Spleen (tissue), 11 donors: ENCODE results near the gene KRT38. TPM values are rescaled to one million over a fixed set of nuclear protein-coding genes. Genes with fewer than 3 reads are reported as not detected.

ENCODE experiments used
- DNase-seq: peaks from one replicate; pipeline ENCODE4 v3.0.0-alpha.2; 2020
- H3K27ac ChIP-seq, 8 donors: fragments of 200-600 bp; sonication (generic) in 7 of 8; 1 replicate in 4 of 8; 2 replicates in 4 of 8; pipeline versions ENCODE4 v1.5.0 to v1.8.0; 2016 to 2021; ENCODE audit warnings: inconsistent platforms in 4 of 8, mild to moderate bottlenecking in 4 of 8, moderate library complexity in 1 of 8
- H3K27me3 ChIP-seq, 7 donors: fragments of 200-600 bp; sonication (generic) in 6 of 7; replicated peaks in 1 of 7; 1 replicate in 4 of 7; 2 replicates in 3 of 7; pipeline versions ENCODE4 v1.5.0 to v1.8.0; 2016 to 2021; ENCODE audit warnings: inconsistent platforms in 3 of 7, mild to moderate bottlenecking in 1 of 7
- H3K36me3 ChIP-seq, 6 donors: fragments of 200-600 bp; sonication (generic) in 5 of 6; 1 replicate in 4 of 6; 2 replicates in 2 of 6; pipeline versions ENCODE4 v1.5.0 to v1.8.0; 2016 to 2021; ENCODE audit warnings: inconsistent platforms in 2 of 6
- H3K4me1 ChIP-seq, 6 donors: fragments of 200-600 bp; sonication (generic) in 5 of 6; 1 replicate in 3 of 6; 2 replicates in 3 of 6; pipeline versions ENCODE4 v1.5.0 to v1.8.0; 2016 to 2021; ENCODE audit warnings: inconsistent platforms in 3 of 6
- H3K4me3 ChIP-seq, 8 donors: fragments of 200-600 bp; sonication (generic) in 7 of 8; 1 replicate in 4 of 8; 2 replicates in 4 of 8; pipeline versions ENCODE4 v1.5.0 to v1.8.0; 2016 to 2021; ENCODE audit warnings: inconsistent platforms in 4 of 8, mild to moderate bottlenecking in 4 of 8, moderate library complexity in 2 of 8
- H3K9me3 ChIP-seq, 8 donors: fragments of 200-600 bp; sonication (generic) in 7 of 8; 1 replicate in 4 of 8; 2 replicates in 4 of 8; pipeline versions ENCODE4 v1.5.0 to v1.8.0; 2016 to 2021; ENCODE audit warnings: inconsistent platforms in 4 of 8
- CTCF ChIP-seq, 11 experiments: fragments of 200-600 bp in 7 of 11; fragments of 450-650 bp in 4 of 11; sonication (generic) in 4 of 11; IDR thresholded peaks in 8 of 11; conservative IDR thresholded peaks in 3 of 11; 1 replicate in 7 of 11; 2 replicates in 4 of 11; pipeline versions ENCODE4 v1.4.0 to v1.8.0; 2016 to 2021; ENCODE audit warnings: antibody characterized with exemption in 11 of 11, inconsistent platforms in 4 of 11, mild to moderate bottlenecking in 1 of 11
- POLR2A ChIP-seq, 3 donors: fragments of 450-650 bp; IDR thresholded peaks; one replicate each; pipeline ENCODE4 v1.5.1; 2017; ENCODE audit warnings: antibody characterized with exemption in 3 of 3, mild to moderate bottlenecking in 1 of 3
- POLR2AphosphoS5 ChIP-seq, 3 donors: sonication (generic); formaldehyde crosslinking; IDR thresholded peaks; one replicate each; pipeline ENCODE4 v1.5.1; 2017; ENCODE audit warnings: antibody characterized with exemption in 3 of 3
- WGBS, 5 donors: extraction: QIAGEN DNeasy Blood & Tissue Kit in 3 of 5; methylation state at CpG; one replicate each; pipeline versions ENCODE4 v1.1.5 to v1.1.7; 2013 to 2018; 5-methylcytosine and 5-hydroxymethylcytosine counted together
- intact Hi-C: fragments of 100-400 bp; cut with DNase I; formaldehyde crosslinking; loops from one replicate; pipeline ENCODE4 v1.15.0; 2023; ENCODE audit warnings: low total_unique reads
- polyA plus RNA-seq, 3 donors: library from polyadenylated mRNA; stranded (reverse); fragments of 200-250 nt; gene quantifications; one replicate each; pipeline ENCODE4 v1.2.1, GENCODE V29; 2013
- total RNA-seq, 7 donors: library from RNA; depleted of rRNA in 3 of 7; stranded (reverse); fragments of >200 nt in 3 of 7; fragmentation: NEBNext Ultra II Directional in 4 of 7; extraction: Animal tissue kit (Norgen Biotek cat#: 25700) in 4 of 7; gene quantifications; one replicate each; pipeline versions ENCODE4 v1.1.0 to v1.2.1, GENCODE V29; 2016 to 2021
- donor health status: healthy with polysubstance abuse.
- donor health status: DM: no; HTN: no; CAD: no; lungs with moderate emphysema.
- donor health status: DM: no; HTN: no; CAD: no.
- donor health status: Bipolar disorder and iron deficiency.
- donor health status: healthy.
- donor health status: DM: no; HTN: no; CAD: no.
- donor health status: DM: yes; HTN: yes; CAD: no.

KRT38 gene
- total and polyA plus RNA-seq, 10 donors, result 0.26 to 0.39 TPM; not detected in 8

DNA sequence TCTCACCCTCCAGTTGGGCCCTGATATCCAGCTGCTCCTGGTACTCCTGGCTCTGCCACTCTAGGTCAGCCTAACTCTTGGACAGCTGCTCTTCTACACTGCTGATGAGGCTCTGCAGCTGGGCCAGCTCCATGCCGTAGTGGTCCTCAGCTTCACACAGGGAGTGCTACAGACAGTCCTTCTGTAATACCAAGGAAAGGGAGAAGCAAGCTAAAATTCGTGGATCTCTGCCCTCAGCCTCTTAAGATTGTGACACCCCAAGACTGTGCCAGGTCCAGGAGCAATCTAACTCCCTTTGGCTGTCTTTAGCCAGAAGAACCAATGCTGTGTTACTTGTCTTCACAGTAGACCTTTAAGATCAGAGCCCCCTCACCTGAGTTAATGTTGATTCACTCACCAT, 7.7 kb upstream of the KRT38 start:
- TF ChIP-seq CTCF (IDR thresholded peaks at IDR 0.05 in 8 of 11, conservative IDR thresholded peaks at IDR 0.05 in 3 of 11) (no peak), POLR2A (IDR thresholded peaks at IDR 0.05) (no peak), POLR2AphosphoS5 (IDR thresholded peaks at IDR 0.05) (no peak)
- WGBS, 5 donors, result 37 to 100% (median 60%) methylated on average over 1 to 2 of the region's 2 CpGs
- Histone ChIP-seq H3K27me3 (peaks cover 0 to 21% (median 0%) of the 10 kb centered on the region in 7 donors), H3K36me3 (no peaks in the 10 kb centered on the region), H3K4me3 (no peak overlapping the region), H3K4me1 (no peaks in the 10 kb centered on the region), H3K27ac (no peak overlapping the region), H3K9me3 (peaks cover 0 to 4% (median 0%) of the 10 kb centered on the region in 8 donors)
- DNase-seq, result no peak
- intact Hi-C loops, result no loop called here

DNA sequence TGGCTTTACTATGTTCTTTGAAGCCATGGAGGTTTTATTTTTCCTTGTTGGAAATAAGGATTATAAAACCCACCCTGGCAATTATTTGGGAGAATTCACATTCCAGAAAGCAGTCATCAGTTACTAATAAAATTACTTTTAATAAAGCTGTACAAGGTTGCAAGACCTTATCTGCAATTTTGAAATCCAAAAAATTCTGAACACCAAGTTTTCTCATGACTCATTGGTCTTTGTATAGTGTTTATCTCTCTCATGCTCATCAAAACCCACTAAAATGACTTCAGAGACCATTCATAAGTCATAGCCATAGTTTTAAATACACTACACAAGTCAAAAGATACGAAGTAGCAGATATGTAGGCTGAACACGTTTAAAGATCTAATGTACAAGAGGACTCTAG, 6.0 kb upstream of the KRT38 start:
- no peaks in the 10 kb centered on the region for H3K4me1 ChIP-seq
- 38 to 86% (median 66%) methylated on average over 2 of the region's 2 CpGs for WGBS, 5 donors
- intact Hi-C loops, result no loop called here
- no peaks in the 10 kb centered on the region for H3K36me3 ChIP-seq
- H3K27ac ChIP-seq, result no peak overlapping the region
- no peak overlapping the region for H3K4me3 ChIP-seq
- no peak for DNase-seq
- no peak for TF ChIP-seq POLR2A (IDR thresholded peaks at IDR 0.05)
- TF ChIP-seq POLR2AphosphoS5 (IDR thresholded peaks at IDR 0.05), result no peak
- no peak for TF ChIP-seq CTCF (IDR thresholded peaks at IDR 0.05 in 8 of 11, conservative IDR thresholded peaks at IDR 0.05 in 3 of 11)
- H3K27me3 ChIP-seq, result peaks cover 0 to 29% (median 0%) of the 10 kb centered on the region in 7 donors
- H3K9me3 ChIP-seq, result peaks cover 0 to 4% (median 0%) of the 10 kb centered on the region in 8 donors

GRCh38 chr17:41444640-41445039, 3.9 kb upstream of the KRT38 start:
- H3K4me3 ChIP-seq, result no peak overlapping the region
- TF ChIP-seq CTCF (IDR thresholded peaks at IDR 0.05 in 8 of 11, conservative IDR thresholded peaks at IDR 0.05 in 3 of 11) (no peak), POLR2AphosphoS5 (IDR thresholded peaks at IDR 0.05) (no peak), POLR2A (IDR thresholded peaks at IDR 0.05) (no peak)
- WGBS, 5 donors, result 57 to 75% (median 60%) methylated on average over 3 of the region's 3 CpGs
- H3K27ac ChIP-seq, result no peak overlapping the region
- no peaks in the 10 kb centered on the region for H3K36me3 ChIP-seq
- DNase-seq, result no peak
- H3K9me3 ChIP-seq, result no peaks in the 10 kb centered on the region
- no peaks in the 10 kb centered on the region for H3K4me1 ChIP-seq
- intact Hi-C loops, result no loop called here
- H3K27me3 ChIP-seq, result peaks cover 0 to 38% (median 0%) of the 10 kb centered on the region in 7 donors

DNA sequence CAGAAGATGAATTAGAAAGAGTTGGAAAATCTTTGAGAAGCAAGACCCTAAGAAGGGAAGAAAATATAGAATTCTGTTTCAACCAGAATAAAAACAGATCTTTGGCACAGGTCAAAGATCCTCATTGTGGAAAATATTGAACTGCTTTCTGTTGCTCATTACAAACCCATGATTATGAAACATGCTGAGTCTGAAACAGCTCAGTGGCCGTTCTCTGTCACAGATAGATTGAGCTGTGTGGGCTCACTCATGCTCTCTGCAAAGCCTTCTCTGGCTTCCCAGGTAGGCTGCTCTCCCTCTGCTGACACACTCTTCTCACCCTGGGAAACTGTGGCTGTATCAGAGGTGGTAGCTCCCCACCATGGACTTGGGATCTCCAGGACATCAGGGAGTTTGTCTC, 3.4 kb upstream of the KRT38 start:
- TF ChIP-seq POLR2AphosphoS5 (IDR thresholded peaks at IDR 0.05), result no peak
- no peak for TF ChIP-seq CTCF (IDR thresholded peaks at IDR 0.05 in 8 of 11, conservative IDR thresholded peaks at IDR 0.05 in 3 of 11)
- H3K4me1 ChIP-seq, result no peaks in the 10 kb centered on the region

More for the DNA sequence above, 3.4 kb upstream of the KRT38 start:
- DNase-seq, result no peak
- no peak overlapping the region for H3K27ac ChIP-seq
- H3K4me3 ChIP-seq, result no peak overlapping the region
- intact Hi-C loops, result no loop called here
- no peaks in the 10 kb centered on the region for H3K9me3 ChIP-seq
- H3K36me3 ChIP-seq, result no peaks in the 10 kb centered on the region
- 24 to 67% (median 57%) methylated on average over 1 of the region's 1 CpG for WGBS, 5 donors
- peaks cover 0 to 37% (median 0%) of the 10 kb centered on the region in 7 donors for H3K27me3 ChIP-seq
